RWPE1 (cell line): ENCODE data around the gene FAM229A.
"Not testable (repeated sequence)": the region's sequence is repeated elsewhere in the genome, so short reads cannot be mapped to it uniquely, and the experiment has no call there.

Experiments
- CTCF ChIA-PET: fragments of 350-600 bp; sonication (Branson Sonifier 250); formaldehyde crosslinking; extraction: SDS; loops from one replicate; lab custom pipeline; 2021; lab: Yijun Ruan, JAX
- POLR2A ChIA-PET: fragments of 400-600 bp; formaldehyde crosslinking; extraction: SDS; loops from one replicate; lab custom pipeline; 2020; ENCODE audit warnings: antibody characterized with exemption; ENCODE audit not compliant: low non-redundant PET; lab: Yijun Ruan, JAX
- DNase-seq: peaks from one replicate; pipeline ENCODE4 v3.0.0; 2012; ENCODE audit warnings: low spot score
- H3K27ac ChIP-seq: fragments of 450-650 bp; 2 replicates; pipeline ENCODE4 v1.5.1; 2017
- CTCF ChIP-seq: fragments of 450-650 bp; conservative IDR thresholded peaks from 2 replicates; pipeline ENCODE4 v1.5.1; 2017; ENCODE audit warnings: low read depth, mild to moderate bottlenecking

The FAM229A gene

GRCh38 chr1:32400876-32401631 lies 38.8 kb upstream of the FAM229A start:
- CTCF ChIA-PET, result interaction anchor here (0.5 to 1.5 kb wide), 23 partner anchors 11 to 685 kb away, joined by 3 to 13 read pairs (median 4); partner anchors contain the start of gene MARCKSL1
- peak; percentile 91 for TF ChIP-seq CTCF
- peak; percentile 90 for DNase-seq
- POLR2A ChIA-PET, result interaction anchor here (0.5 kb wide), 1 partner anchor 24 kb away, joined by 3 read pairs; no protein-coding TSS in a partner anchor
- H3K27ac ChIP-seq, result peak overlapping the region; percentile 81

GRCh38 chr1:32399843-32400242 lies 37.6 kb upstream of the FAM229A start:
- no peak for TF ChIP-seq CTCF
- ChIA-PET CTCF (interaction anchor here (0.6 to 0.7 kb wide), 2 partner anchors 264 to 598 kb away, joined by 5 read pairs; no protein-coding TSS in a partner anchor), POLR2A (interaction anchor here (0.7 kb wide), 1 partner anchor 1071 kb away, joined by 4 read pairs; no protein-coding TSS in a partner anchor)
- no peak overlapping the region for H3K27ac ChIP-seq
- DNase-seq, result no peak

- POLR2A ChIA-PET, result no interaction called here
Observed at GRCh38 chr1:32398401-32398800, 36.1 kb upstream of the FAM229A start.

GRCh38 chr1:32396524-32396923 lies 34.2 kb upstream of the FAM229A start:
- DNase-seq, CTCF ChIA-PET, H3K27ac ChIP-seq: not testable (repeated sequence)
- POLR2A ChIA-PET, result interaction anchor here (0.7 kb wide), 1 partner anchor 292 kb away, joined by 6 read pairs; no protein-coding TSS in a partner anchor

More at GRCh38 chr1:32398401-32398800, 36.1 kb upstream of the FAM229A start:
- H3K27ac ChIP-seq, result no peak overlapping the region
- CTCF ChIA-PET, result interaction anchor here (0.6 kb wide), 1 partner anchor 10 kb away, joined by 3 read pairs; no protein-coding TSS in a partner anchor
- no peak for DNase-seq
- no peak for TF ChIP-seq CTCF

GRCh38 chr1:32394890-32395432 lies 32.7 kb upstream of the FAM229A start:
- CTCF ChIA-PET, result interaction anchor here (0.5 to 0.8 kb wide), 3 partner anchors 180 to 245 kb away, joined by 3 read pairs; no protein-coding TSS in a partner anchor
- POLR2A ChIA-PET, result interaction anchor here (0.6 to 0.7 kb wide), 2 partner anchors 59 to 387 kb away, joined by 3 to 10 read pairs; partner anchors contain the start of gene MARCKSL1
- H3K27ac ChIP-seq, result peak overlapping the region; percentile 85
- peak; percentile 23 for DNase-seq
- no peak for TF ChIP-seq CTCF

GRCh38 chr1:32394141-32394889 lies 32.0 kb upstream of the FAM229A start, which contains the start of gene BSDC1:
BSDC1 (minus strand) TSS chr1:32394441; CDS start chr1:32394414, 27 bp downstream.
- ChIA-PET POLR2A (interaction anchor here (0.6 to 0.7 kb wide), 4 partner anchors 59 to 388 kb away, joined by 3 to 10 read pairs (median 4); partner anchors contain the start of genes MARCKSL1 and TMEM39B), CTCF (interaction anchor here (0.5 to 1.0 kb wide), 4 partner anchors 11 to 335 kb away, joined by 3 read pairs; no protein-coding TSS in a partner anchor)
- DNase-seq, result peak; percentile 97
- no peak for TF ChIP-seq CTCF
- peak within 1 kb of the TSS; percentile 85 for H3K27ac ChIP-seq
